WTC11 (cell line): ENCODE measurements around the gene RHCG. TPM values are rescaled to one million over a fixed set of nuclear protein-coding genes. Genes with fewer than 3 reads are reported as not detected.
A peak's percentile ranks its signal among the peaks of the same experiment; 100 is the strongest.

Experiments used
- ATAC-seq: fragments of 200-7000 bp; cut with Tn5 transposase; 2 replicates; pipeline ENCODE4 v1.10.0; 2021; ENCODE audit warnings: mild to moderate bottlenecking, moderate library complexity
- CTCF ChIA-PET: fragments of 300-600 bp; sonication (Branson Sonifier 250); formaldehyde crosslinking; loops from one replicate; lab custom pipeline; 2021; ENCODE audit warnings: antibody characterized with exemption; lab: Charles Lee
- POLR2A ChIA-PET: fragments of 350-600 bp; sonication (Branson Sonifier 250); formaldehyde crosslinking; loops from one replicate; lab custom pipeline; 2021; ENCODE audit warnings: antibody characterized with exemption; lab: Charles Lee
- DNase-seq: peaks from one replicate; pipeline ENCODE4 v3.0.0; 2021; ENCODE audit warnings: low spot score
- H3K27ac Mint-ChIP-seq: 2 replicates; pipeline ENCODE4 v1.8.0; 2021; ENCODE audit warnings: mixed read lengths
- H3K27me3 Mint-ChIP-seq: 2 replicates; pipeline ENCODE4 v1.8.0; 2021; ENCODE audit warnings: low read depth, mild to moderate bottlenecking, moderate library complexity, mixed read lengths
- H3K36me3 Mint-ChIP-seq: 2 replicates; pipeline ENCODE4 v1.8.0; 2021; ENCODE audit warnings: mixed read lengths
- H3K4me1 Mint-ChIP-seq: 2 replicates; pipeline ENCODE4 v1.8.0; 2022; ENCODE audit warnings: mixed read lengths
- H3K4me3 Mint-ChIP-seq: 2 replicates; pipeline ENCODE4 v1.8.0; 2021; ENCODE audit warnings: mild to moderate bottlenecking, moderate library complexity, mixed read lengths
- H3K9me3 Mint-ChIP-seq: 2 replicates; pipeline ENCODE4 v1.8.0; 2021; ENCODE audit warnings: mixed read lengths
- ATF2 ChIP-seq: sonication (generic); formaldehyde crosslinking; IDR thresholded peaks from 2 replicates; pipeline ENCODE4 v1.8.1; 2022; ENCODE audit warnings: low read depth, missing genetic modification reagents, borderline replicate concordance
- ETV6 ChIP-seq: sonication (generic); formaldehyde crosslinking; IDR thresholded peaks from 2 replicates; pipeline ENCODE4 v1.8.1; 2022; ENCODE audit warnings: mild to moderate bottlenecking, missing genetic modification reagents
- NFE2L1 ChIP-seq: sonication (generic); formaldehyde crosslinking; IDR thresholded peaks from 2 replicates; pipeline ENCODE4 v1.8.1; 2023; ENCODE audit warnings: missing genetic modification reagents
- OVOL2 ChIP-seq: fragments of 250-450 bp; sonication (Bioruptor Pico); IDR thresholded peaks from 2 replicates; pipeline ENCODE4 v1.9.0; 2021; ENCODE audit warnings: mild to moderate bottlenecking, borderline replicate concordance
- PREB ChIP-seq: sonication (generic); formaldehyde crosslinking; IDR thresholded peaks from 2 replicates; pipeline ENCODE4 v1.8.1; 2022; ENCODE audit warnings: mild to moderate bottlenecking, missing genetic modification reagents, moderate library complexity, borderline replicate concordance
- TCF7 ChIP-seq: sonication (generic); formaldehyde crosslinking; IDR thresholded peaks from 2 replicates; pipeline ENCODE4 v1.8.0; 2022; ENCODE audit warnings: mild to moderate bottlenecking, low read depth, missing genetic modification reagents, moderate library complexity
- TEAD1 ChIP-seq: sonication (generic); formaldehyde crosslinking; IDR thresholded peaks from 2 replicates; pipeline ENCODE4 v1.8.0; 2022; ENCODE audit warnings: mild to moderate bottlenecking, missing genetic modification reagents
- ZNF416 ChIP-seq: fragments of 250-450 bp; sonication (Bioruptor Pico); IDR thresholded peaks from 2 replicates; pipeline ENCODE4 v1.9.0; 2021; ENCODE audit warnings: mild to moderate bottlenecking, inconsistent platforms
- total RNA-seq: library from RNA; stranded (reverse); gene quantifications from 3 replicates; pipeline ENCODE4 v1.2.3, GENCODE V29; 2021
- TF ChIP-seq, protein P1 (sequence below): fragments of 250-450 bp; sonication (Bioruptor Pico); conservative IDR thresholded peaks from 2 replicates; pipeline ENCODE4 v1.9.0; 2021; ENCODE audit warnings: mild to moderate bottlenecking
- TF ChIP-seq, protein P2 (sequence below): sonication (generic); formaldehyde crosslinking; IDR thresholded peaks from 2 replicates; pipeline ENCODE4 v1.8.0; 2022; ENCODE audit warnings: mild to moderate bottlenecking, missing genetic modification reagents
- TF ChIP-seq, protein P3 (sequence below): sonication (generic); formaldehyde crosslinking; IDR thresholded peaks from 2 replicates; pipeline ENCODE4 v1.8.1; 2022; ENCODE audit warnings: missing genetic modification reagents, borderline replicate concordance
- TF ChIP-seq, protein P4 (sequence below): fragments of 250-450 bp; sonication (Bioruptor Pico); IDR thresholded peaks from 2 replicates; pipeline ENCODE4 v1.9.0; 2021; ENCODE audit warnings: mild to moderate bottlenecking
- TF ChIP-seq, protein P5 (sequence below): fragments of 200-600 bp; IDR thresholded peaks from 2 replicates; pipeline ENCODE4 v1.8.0; 2022; ENCODE audit warnings: antibody characterized with exemption

Gene RHCG
- total RNA-seq, 1 experiment from 2014 or later, result 0.31 TPM

- no peak for TF ChIP-seq NFE2L1
- TF ChIP-seq PREB (CRISPR knock-in tag), result no peak
- no peak for TF ChIP-seq OVOL2
- TF ChIP-seq, protein P1, sequence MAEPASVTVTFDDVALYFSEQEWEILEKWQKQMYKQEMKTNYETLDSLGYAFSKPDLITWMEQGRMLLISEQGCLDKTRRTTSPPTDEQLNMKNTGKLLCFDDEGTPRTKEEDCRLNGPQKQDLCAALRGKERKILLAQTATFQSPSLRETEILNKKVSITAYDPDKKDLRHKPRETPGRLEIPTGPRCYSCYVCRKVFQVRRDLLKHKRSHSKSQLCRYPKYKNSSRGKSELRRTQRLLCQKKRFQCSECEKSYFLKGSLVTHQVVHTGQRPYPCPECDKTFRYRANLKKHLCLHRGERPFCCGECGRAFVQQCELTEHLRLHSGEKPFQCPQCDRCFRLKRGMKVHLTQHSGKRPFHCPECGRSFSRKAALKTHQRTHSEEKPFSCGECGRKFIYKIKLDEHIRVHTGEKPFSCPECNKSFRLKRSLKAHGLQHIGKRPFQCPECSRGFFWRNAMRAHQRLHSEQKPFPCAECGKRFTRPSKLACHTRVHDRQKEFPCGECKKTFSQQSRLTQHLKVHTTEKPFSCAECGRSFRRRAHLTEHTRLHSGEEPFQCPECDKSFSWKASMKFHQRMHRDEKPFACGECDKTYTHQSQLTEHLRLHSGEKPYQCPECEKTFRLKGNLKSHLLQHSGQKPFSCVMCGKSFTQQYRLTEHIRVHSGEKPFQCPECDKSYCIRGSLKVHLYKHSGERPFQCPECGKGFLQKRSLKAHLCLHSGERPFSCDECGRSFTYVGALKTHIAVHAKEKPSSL, result no peak
- TF ChIP-seq ETV6 (CRISPR knock-in tag), result no peak
- no peak for ATAC-seq
- no peak overlapping the region for H3K4me3 Mint-ChIP-seq
- DNase-seq, result no peak
- peaks cover 19% of the 10 kb centered on the region for H3K27me3 Mint-ChIP-seq
- H3K27ac Mint-ChIP-seq, result no peak overlapping the region
- ChIA-PET POLR2A (interaction anchor here (1.0 to 1.3 kb wide), 2 partner anchors 26 to 55 kb away, joined by 3 read pairs; no protein-coding TSS in a partner anchor), CTCF (interaction anchor here (0.8 to 10.3 kb wide), 24 partner anchors 10 to 237 kb away, joined by 3 to 142 read pairs (median 8); partner anchors contain the start of genes RHCG and TICRR)
- no peaks in the 10 kb centered on the region for H3K36me3 Mint-ChIP-seq
- peaks cover 32% of the 10 kb centered on the region for H3K4me1 Mint-ChIP-seq
- H3K9me3 Mint-ChIP-seq, result no peaks in the 10 kb centered on the region
These were observed 52.8 kb downstream of the RHCG start for GRCh38 chr15:89443581-89443980.

- no peak overlapping the region for H3K27ac Mint-ChIP-seq
These were observed 53.6 kb downstream of the RHCG start for GRCh38 chr15:89442671-89443307.

More at GRCh38 chr15:89442671-89443307, 53.6 kb downstream of the RHCG start:
- peaks cover 26% of the 10 kb centered on the region for H3K27me3 Mint-ChIP-seq
- TF ChIP-seq TCF7 (CRISPR knock-in tag) (no peak), ZNF416 (no peak), ATF2 (no peak), TEAD1 (CRISPR knock-in tag) (0 out of 2 replicates have a peak, but pooled peaks have one; percentile 40)
- TF ChIP-seq, protein P2, sequence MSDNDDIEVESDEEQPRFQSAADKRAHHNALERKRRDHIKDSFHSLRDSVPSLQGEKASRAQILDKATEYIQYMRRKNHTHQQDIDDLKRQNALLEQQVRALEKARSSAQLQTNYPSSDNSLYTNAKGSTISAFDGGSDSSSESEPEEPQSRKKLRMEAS (CRISPR knock-in tag), result 0 out of 2 replicates have a peak, but pooled peaks have one; percentile 28
- TF ChIP-seq, protein P3, sequence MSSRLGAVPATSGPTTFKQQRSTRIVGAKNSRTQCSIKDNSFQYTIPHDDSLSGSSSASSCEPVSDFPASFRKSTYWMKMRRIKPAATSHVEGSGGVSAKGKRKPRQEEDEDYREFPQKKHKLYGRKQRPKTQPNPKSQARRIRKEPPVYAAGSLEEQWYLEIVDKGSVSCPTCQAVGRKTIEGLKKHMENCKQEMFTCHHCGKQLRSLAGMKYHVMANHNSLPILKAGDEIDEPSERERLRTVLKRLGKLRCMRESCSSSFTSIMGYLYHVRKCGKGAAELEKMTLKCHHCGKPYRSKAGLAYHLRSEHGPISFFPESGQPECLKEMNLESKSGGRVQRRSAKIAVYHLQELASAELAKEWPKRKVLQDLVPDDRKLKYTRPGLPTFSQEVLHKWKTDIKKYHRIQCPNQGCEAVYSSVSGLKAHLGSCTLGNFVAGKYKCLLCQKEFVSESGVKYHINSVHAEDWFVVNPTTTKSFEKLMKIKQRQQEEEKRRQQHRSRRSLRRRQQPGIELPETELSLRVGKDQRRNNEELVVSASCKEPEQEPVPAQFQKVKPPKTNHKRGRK, result no peak
- TF ChIP-seq, protein P4, sequence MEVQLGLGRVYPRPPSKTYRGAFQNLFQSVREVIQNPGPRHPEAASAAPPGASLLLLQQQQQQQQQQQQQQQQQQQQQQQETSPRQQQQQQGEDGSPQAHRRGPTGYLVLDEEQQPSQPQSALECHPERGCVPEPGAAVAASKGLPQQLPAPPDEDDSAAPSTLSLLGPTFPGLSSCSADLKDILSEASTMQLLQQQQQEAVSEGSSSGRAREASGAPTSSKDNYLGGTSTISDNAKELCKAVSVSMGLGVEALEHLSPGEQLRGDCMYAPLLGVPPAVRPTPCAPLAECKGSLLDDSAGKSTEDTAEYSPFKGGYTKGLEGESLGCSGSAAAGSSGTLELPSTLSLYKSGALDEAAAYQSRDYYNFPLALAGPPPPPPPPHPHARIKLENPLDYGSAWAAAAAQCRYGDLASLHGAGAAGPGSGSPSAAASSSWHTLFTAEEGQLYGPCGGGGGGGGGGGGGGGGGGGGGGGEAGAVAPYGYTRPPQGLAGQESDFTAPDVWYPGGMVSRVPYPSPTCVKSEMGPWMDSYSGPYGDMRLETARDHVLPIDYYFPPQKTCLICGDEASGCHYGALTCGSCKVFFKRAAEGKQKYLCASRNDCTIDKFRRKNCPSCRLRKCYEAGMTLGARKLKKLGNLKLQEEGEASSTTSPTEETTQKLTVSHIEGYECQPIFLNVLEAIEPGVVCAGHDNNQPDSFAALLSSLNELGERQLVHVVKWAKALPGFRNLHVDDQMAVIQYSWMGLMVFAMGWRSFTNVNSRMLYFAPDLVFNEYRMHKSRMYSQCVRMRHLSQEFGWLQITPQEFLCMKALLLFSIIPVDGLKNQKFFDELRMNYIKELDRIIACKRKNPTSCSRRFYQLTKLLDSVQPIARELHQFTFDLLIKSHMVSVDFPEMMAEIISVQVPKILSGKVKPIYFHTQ (CRISPR knock-in tag), result no peak
- TF ChIP-seq, protein P5, sequence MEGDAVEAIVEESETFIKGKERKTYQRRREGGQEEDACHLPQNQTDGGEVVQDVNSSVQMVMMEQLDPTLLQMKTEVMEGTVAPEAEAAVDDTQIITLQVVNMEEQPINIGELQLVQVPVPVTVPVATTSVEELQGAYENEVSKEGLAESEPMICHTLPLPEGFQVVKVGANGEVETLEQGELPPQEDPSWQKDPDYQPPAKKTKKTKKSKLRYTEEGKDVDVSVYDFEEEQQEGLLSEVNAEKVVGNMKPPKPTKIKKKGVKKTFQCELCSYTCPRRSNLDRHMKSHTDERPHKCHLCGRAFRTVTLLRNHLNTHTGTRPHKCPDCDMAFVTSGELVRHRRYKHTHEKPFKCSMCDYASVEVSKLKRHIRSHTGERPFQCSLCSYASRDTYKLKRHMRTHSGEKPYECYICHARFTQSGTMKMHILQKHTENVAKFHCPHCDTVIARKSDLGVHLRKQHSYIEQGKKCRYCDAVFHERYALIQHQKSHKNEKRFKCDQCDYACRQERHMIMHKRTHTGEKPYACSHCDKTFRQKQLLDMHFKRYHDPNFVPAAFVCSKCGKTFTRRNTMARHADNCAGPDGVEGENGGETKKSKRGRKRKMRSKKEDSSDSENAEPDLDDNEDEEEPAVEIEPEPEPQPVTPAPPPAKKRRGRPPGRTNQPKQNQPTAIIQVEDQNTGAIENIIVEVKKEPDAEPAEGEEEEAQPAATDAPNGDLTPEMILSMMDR, result peak; percentile 91
- TF ChIP-seq, all 79 proteins: peak for 3
- H3K4me1 Mint-ChIP-seq, result peaks cover 29% of the 10 kb centered on the region
- CTCF ChIA-PET, result interaction anchor here (0.6 to 10.3 kb wide), 43 partner anchors 8 to 132 kb away, joined by 3 to 142 read pairs (median 6); partner anchors contain the start of genes POLG, RHCG and TICRR
- H3K36me3 Mint-ChIP-seq, result no peaks in the 10 kb centered on the region
- peak; percentile 94 for DNase-seq
- POLR2A ChIA-PET, result interaction anchor here (1.3 kb wide), 1 partner anchor 54 kb away, joined by 3 read pairs; no protein-coding TSS in a partner anchor
- peak; percentile 82 for ATAC-seq
- no peak overlapping the region for H3K4me3 Mint-ChIP-seq
- no peaks in the 10 kb centered on the region for H3K9me3 Mint-ChIP-seq
